SU-DHL-6 (cell line): Measurements from ENCODE around the gene RUFY2.

ENCODE experiments used
- CTCF ChIP-seq: fragments of 200-600 bp; sonication (generic); IDR thresholded peaks from one replicate; pipeline ENCODE4 v1.5.1; 2017; ENCODE audit warnings: antibody characterized with exemption, mild to moderate bottlenecking, low read length, moderate library complexity; ENCODE audit not compliant: insufficient read depth, poor library complexity, severe bottlenecking
- EZH2phosphoT487 ChIP-seq: fragments of 200-600 bp; sonication (generic), shearing (Covaris generic); conservative IDR thresholded peaks from 2 replicates; pipeline ENCODE4 v1.6.1; 2018; ENCODE audit warnings: mild to moderate bottlenecking, antibody characterized with exemption, low read length, moderate library complexity, mixed read lengths

- TF ChIP-seq CTCF (no peak), EZH2phosphoT487 (no peak)
These were observed 1.9 kb upstream of the RUFY2 start for GRCh38 chr10:68408898-68409518.
